M059J (cell line): Measurements from ENCODE around the gene RBM39. TPM values are rescaled to one million over a fixed set of nuclear protein-coding genes. Genes with fewer than 3 reads are reported as not detected.
A peak's percentile ranks its signal among the peaks of the same experiment; 100 is the strongest.
"Not testable (repeated sequence)": the region's sequence is repeated elsewhere in the genome, so short reads cannot be mapped to it uniquely, and the experiment has no call there.

Experiments used
- DNase-seq: peaks from one replicate; pipeline ENCODE4 v3.0.0-alpha.2; 2012; ENCODE audit warnings: low read depth
- total RNA-seq: library from RNA; depleted of rRNA; stranded (reverse); fragments of >200 nt; shearing (Covaris generic); gene quantifications from 2 replicates; pipeline ENCODE4 v1.2.3, GENCODE V29; 2014; rRNA removed

Gene RBM39
- 139 and 201 TPM in 2 replicates for total RNA-seq

DNA sequence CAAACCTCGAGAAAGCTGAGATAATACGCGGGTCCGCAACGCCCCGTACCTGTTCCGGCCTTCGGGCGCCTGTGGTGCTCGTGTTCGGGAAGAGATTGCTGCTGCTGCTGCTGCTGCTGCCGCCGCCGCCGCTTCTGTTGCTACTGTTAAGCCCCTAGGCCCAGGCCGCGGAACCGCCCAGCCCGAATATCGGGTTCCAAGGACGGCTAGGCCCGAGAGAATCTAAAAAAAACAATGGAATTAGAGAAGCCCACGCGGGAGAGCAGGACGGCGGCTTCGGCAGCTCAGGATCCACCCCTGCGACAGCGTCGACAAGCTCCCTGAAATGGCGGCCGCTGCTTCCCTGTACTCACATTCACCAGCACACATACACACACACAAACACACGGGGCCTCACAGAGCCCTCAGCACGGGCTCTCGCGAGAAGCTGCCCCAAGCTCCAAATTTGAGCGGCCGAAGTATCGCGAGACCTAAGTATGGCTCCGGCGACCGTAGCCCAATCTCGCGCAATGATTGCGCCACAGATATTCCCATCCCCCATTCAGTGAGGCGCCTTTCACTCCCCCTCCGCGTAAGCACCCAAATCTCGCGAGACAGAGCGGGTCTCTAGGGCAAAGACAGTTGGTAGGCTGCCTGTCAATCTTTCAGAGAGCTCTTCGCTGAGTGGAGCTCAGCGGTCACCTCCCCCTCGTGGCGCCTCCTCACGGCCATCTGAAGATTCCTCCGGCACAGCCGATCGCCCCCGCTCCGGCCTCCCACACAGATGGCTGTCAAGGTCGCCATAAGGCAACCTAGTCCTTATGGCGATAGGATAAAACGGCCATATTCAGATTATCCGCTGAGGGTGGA lies at the start of gene RBM39:
Gene RBM39, minus strand, starts transcription at position 369 of the 849 bp plus-strand sequence. CDS start 1,386 bp downstream, outside the sequence.
- peak; percentile 100 for DNase-seq

DNA sequence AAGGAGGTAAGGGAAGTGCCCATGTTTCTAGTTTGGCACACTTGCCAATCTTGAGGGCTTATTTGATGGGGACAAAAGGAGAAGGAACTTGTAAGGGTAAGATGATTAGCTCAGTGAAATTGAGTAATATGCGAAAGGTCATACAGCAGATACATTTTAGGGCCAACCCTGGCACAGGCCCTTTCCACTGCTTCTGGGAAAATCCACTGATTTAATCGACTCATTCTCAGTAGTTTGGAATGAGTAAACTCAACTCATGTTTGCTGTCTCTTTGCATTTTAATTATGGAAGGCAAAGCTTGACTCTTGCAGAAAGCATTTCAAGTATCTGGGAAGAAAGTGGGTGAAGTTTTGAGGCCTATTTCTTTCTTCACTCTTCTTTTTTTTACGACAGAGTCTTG lies 49.8 kb upstream of the RBM39 start:
- peak; percentile 90 for DNase-seq

DNA sequence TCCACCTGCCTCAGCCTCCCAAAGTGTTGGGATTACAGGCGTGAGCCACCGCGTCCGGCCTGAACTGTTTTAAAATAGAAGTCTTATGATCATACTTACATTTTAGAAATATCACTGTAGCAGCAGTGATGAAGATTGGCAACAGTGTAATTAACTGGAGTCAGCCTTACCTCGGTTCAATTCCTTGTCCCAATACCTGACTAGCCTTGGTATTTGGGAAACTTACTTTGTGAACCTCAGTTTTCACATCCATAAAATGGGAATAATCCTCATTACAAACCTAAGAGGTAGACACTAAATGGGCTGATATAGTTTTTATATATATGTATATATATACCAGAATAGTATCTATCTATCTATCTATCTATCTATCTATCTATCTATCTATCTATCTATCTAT lies 49.0 kb upstream of the RBM39 start:
- DNase-seq: no peak

DNA sequence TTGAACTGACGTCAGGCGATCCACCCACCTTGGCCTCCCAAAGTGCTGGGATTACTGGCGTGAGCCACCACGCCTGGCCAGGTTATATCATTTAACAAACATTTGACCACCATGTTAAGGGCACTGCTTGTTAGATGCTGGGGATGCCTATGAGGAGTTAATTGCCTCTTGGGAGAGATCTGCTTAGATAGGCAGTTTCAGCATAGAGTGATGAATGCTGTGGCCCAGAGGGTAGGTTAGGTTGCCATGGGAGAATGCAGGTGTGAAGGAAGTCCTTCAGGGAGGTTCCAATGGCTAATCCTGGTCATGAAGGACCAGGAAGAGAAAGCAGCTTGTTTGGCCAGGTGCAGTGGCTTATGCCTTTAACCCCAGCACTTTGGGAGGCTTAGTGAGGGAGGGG lies 46.7 kb upstream of the RBM39 start:
- peak; percentile 36 for DNase-seq

DNA sequence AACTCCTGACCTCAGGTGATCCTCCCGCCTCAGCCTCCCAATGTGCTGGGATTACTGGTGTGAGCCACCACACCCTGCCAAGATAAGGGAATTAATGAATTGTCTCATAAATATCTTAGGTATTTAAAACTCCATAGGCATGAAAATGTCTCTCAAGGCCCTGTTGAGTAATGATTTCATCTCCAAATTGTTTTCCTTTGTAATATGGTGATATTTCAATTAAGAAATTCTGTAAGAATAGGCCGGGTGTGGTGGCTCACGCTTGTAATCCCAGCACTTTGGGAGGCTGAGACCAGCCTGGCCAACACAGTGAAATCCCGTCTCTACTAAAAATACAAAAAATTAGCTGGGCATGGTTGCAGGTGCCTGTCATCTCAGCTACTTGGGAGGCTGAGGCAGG lies 43.5 kb upstream of the RBM39 start:
- not testable (repeated sequence) for DNase-seq

DNA sequence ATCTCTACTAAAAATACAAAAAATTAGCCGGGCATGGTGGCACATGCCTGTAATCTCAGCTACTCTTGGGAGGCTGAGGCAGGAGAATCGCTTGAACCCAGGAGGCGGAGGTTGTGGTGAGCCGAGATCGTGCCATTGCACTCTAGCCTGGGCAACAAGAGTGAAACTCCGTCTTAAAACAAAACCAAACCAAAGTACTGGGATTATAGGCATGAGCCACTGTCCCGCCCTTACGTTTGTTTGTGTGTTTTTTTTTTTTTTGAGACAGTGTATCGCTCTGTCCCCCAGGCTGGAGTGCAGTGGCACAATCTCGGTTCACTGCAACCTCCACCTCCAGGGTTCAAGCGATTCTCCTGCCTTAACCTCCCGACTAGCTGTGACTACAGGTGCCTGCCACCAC lies 41.8 kb upstream of the RBM39 start:
- not testable (repeated sequence) for DNase-seq

DNA sequence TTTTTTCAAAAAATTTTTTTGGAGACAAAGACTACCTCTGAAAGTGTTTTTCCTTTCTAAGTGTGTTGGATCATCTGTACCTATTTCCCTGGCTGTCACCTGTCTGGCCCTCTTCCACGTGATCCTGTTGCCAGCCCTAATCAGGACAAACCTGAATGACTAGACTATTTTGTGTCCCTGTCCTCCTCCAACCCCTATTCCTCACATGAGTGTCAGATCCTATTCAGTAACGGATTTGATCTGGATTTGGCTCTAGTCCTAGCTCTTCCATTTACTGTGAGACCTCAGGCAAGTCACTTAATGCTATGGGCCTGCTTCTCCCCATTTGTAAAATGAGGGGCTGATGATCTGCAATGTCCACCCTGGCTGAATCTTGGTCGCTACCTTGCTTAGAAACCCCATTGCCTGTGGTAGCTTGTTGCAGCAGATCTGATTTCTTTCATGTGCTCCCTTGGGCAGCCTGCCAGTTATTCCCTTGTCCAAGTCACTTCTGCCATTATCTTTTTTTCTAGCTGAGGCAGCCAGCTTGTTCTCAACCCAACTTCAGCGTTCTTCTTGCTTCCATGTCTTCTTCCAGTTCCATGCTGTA lies 34.5 kb upstream of the RBM39 start:
- peak; percentile 53 for DNase-seq

DNA sequence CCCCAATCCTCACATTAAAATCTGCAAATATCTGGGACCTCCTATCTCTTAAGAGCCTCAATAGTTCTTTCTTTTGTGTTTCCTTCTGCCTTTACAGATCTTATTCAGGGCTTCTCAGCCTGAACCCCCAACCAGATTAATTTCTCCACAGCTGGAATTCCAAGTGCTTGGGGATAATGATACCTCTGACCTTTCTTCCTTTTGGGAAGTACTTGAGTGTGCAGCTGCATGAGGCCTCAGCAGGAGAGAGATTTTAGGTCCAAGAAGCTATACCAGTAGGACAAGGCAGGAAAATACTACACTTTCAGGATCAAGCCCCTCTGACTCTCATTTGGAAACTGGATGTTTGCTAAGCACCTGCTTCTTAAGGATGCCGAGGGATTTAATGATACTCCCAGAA lies 32.3 kb upstream of the RBM39 start:
- no peak for DNase-seq

DNA sequence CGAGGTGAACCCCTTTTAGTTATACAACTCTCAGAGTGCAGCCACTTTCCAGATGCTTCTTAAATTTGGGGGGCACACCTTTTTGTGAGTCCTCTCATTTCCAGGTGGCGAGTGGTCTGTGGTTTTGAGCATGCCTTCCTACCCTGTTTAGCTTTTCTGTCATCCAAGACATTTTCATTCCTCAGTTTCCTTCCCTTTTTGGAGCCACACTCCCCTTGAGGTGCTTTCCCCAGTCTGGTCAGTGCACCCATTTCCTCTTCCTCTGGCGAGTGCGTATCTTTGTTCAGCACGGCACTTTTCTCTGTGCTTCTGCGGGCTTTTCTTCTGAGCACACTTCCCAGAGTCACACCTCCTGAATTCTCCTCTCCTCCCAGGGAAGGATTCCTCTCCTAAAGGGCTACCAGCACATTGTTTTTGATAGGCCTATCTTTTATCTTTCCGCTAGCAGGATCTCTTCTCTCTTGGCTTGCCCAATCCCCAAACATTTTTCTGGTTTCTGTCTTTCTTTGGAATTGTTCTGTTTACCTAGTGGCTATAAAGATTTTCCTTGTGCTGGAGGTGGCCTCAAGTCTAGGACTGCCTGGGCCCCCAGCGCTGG lies 31.2 kb upstream of the RBM39 start:
- DNase-seq: no peak

DNA sequence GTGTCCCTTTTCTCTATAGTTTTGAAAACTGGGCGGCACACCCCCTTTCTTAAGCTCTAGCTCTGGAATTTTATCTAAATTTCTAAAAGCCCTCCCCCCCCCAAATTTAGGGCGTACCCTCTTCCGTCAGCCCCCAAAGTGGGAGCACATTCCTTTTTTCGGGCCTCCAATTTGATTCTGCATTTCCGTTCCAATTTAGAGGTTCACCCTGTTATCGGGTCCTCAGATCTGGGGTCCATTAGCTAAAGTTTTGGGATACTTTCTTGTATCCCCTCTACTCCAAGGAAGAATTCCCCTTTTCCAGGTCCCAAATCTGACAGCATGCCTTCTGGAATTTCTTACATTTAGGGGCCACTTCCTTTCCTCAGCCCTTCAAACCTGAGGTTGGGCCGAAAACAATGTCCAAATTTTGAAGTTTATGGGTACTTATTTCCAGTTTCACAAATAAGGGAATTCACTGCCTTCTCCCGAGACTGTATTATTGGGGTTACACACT lies 30.6 kb upstream of the RBM39 start:
- DNase-seq: no peak

DNA sequence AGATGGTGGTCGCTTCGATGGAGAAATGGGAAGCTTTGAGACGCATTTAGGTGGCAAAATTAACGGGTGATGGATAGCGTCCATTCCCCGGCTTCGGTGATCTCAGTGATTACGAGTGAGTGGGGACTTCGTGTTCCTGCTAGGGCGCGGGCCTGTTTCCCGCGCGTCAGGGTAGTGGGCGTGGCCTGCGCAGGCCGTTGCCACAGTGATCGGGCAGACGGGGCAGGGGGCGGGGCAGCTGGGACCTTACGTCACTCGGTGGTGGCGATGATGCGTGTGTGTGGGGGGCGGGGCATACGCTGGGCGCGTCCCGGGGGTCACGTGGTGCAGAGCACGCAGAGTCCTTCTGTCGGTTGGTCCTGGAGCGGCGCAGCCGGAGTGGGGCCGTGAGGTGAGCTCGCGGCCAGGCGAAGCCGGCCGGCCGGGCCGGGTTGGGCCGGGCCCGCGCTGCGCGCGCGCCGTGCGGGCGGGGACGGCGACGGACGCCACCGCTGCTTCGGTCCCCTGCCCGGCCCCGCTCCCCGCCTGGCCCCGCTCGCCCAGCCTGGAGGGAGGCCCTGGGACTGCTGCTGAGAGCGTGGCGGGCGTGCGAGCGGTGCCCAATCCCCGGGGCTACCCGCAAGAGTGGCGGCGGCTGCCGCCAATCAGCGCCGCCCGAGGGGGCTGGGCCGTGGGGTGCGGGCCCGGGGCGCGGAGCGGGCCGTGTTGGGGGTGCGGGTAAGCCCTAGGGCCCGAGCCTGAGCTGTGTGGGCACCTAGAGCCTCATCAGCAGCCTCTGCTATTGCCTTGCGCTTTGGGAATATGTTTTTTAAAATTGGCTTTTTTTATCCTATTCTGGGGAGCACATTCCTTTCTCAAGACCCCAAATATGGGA lies 29.9 kb upstream of the RBM39 start, which contains the start of gene PHF20:
Gene PHF20, plus strand, starts transcription at position 327 of the 874 bp plus-strand sequence. CDS start 29,508 bp downstream, outside the sequence.
- peak; percentile 96 for DNase-seq

DNA sequence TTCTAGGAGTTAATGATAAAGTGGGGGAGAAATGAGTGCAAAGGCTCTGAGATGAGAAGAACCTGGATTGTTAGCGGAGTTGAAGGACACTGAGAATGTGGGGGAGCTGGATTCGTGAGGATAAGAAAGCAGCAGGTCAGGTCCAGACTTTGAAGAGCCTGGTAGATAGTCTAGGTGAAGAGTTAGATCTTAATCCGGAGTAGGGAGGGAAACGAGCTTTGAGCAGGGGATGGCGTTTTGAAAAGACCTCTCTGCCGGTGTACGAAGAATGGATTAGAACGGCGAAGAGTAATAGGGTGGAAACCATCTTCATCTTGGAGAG lies 29.3 kb upstream of the RBM39 start:
- no peak for DNase-seq

DNA sequence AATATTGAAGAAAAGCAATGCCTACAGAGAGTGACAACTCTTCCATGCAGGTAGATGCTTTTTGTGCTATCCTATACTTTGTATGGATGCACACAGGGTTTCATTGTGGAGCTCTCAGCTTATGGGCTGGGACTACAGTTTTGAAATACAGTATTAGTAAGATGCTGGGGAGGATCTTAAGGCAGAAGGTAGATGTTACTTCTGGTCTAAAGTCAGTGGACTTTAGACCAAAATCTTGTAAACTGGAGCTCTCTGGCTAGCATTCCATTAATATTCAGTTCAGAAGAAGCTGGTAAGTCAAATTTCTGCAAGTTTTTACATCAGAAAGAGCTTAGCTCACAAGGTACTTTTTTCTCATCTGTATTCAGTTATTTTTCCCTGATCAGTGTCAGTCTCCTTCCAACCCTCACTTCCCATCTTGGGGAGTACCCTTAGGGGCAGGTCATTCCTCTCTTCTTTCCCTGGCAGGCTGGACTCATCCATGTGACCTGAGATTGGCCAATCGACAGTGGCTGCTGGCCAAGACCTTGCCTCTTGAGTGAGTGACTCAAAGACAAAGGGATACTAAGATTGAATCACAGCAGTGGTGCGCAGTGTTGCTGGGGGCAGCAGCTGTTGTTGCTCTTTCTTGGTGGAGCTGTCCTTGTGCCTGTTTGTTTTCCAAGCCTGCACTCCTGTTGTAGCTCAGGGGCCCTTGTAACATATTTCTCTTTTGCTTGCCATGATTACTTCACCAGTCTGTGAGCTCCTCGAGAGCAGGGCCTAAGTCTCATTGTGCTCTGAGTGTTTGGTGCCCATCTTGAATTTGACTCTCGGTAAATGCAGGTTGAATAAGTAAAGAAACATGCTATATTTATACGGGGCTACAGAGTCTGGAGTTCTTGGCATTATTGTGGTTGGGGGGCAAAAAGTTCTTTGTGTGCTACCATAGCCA lies 26.9 kb upstream of the RBM39 start:
- DNase-seq: peak; percentile 99

DNA sequence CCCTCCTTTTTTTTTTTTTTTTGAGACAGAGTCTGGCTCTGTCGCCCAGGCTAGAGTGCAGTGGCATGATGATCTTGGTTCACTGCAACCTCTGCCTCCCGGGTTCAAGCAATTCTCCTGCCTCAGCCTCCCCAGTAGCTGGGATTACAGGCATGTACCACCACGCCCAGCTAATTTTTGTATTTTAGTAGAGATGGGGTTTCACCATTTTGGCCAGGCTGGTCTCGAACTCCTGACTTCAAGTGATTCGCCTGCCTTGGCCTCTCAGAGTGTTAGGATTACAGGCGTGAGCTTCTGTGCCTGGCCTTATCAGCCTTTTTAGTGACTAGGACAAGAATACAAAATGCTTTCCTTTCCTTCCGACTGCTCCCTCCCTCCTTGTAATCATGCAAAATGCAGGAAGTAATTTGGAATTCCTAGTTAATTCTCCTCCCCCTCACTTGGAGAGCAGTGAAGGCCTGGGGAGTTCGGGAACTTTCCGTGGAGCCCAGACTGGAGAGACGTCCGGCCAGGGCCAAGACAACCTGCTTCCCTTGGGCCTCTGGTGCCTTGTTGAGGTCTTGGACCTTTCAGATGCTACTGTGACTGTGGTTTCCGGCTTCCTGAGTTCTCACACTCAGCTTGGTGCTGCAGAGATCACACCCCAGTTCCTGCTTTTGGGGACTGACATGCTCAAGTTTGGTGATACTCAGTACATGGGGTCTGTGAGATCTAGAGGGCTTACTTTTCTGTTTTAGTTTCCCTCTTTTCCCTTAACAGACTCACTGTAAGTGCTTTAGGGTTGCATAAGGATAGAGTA lies 25.8 kb upstream of the RBM39 start:
- DNase-seq: peak; percentile 59

DNA sequence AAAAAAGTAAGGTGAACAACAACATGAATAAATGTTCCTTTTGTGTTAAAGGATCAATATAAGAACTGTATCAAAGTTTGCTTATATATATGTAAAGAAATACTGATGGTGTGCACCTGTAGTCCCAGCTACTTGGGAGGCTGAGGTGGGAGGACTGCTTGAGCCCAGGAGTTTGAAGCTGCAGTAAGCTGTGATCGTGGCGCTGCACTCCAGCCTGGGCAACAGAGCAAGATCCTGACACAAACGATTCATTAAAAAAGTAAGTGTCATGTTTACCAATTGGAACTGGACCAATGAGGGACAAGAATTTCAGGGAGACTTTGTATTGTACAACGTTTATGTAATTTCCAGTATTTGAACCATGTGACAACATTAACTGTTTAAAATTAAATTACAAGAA lies 24.8 kb upstream of the RBM39 start:
- DNase-seq: no peak

DNA sequence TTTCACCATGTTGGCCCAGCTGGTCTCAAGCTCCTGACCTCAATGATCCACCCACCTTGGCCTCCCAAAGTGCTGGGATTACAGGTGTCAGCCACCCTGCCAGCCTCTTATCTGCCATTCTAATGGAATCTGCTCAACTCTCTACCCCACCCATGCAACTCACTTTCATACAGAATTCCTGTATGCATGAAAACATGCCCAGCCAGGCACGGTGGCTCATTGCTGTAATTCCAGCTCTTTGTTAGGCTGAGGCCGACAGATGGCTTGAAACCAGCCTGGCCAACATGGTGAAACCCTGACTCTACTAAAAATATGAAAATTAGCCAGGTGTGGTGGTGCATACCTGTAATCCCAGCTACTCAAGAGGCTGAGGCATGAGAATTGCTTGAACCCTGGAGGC lies 22.9 kb upstream of the RBM39 start:
- not testable (repeated sequence) for DNase-seq

DNA sequence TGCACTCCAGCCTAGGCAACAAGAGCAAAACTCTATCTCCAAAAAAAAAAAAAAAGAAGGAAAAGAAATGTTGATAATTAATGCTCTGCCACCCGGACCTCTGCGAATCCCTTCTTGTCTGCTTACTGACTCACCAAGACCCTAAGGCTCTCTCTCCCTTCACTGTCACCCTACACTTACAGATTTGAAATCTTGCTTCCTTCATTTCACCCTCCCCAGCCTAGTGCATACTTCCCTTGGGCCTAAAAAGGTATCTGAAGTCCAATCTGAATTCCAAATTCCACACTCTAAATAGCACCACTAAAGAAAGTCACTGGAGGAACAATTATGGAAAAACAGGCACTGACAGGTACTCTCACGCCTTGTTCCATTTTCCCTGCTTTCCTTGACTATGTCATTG lies 20.4 kb upstream of the RBM39 start:
- no peak for DNase-seq

DNA sequence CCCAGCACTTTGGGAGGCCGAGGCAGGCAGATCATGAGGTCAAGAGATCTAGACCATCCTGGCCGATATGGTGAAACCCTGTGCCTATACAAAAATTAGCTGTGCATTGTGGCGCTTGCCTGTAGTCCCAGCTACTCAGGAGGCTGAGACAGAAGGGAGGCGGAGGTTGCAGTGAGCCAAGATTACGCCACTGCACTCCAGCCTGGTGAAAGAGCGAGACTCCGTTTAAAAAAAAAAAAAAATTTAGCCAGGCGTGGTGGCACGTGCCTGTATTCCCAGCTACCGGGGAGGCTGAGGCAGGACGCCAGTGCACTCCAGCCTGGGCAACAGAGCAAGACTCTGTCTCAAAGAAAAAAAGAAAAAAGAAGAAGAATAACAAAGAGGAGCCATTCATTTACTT lies 19.5 kb upstream of the RBM39 start:
- DNase-seq: not testable (repeated sequence)

DNA sequence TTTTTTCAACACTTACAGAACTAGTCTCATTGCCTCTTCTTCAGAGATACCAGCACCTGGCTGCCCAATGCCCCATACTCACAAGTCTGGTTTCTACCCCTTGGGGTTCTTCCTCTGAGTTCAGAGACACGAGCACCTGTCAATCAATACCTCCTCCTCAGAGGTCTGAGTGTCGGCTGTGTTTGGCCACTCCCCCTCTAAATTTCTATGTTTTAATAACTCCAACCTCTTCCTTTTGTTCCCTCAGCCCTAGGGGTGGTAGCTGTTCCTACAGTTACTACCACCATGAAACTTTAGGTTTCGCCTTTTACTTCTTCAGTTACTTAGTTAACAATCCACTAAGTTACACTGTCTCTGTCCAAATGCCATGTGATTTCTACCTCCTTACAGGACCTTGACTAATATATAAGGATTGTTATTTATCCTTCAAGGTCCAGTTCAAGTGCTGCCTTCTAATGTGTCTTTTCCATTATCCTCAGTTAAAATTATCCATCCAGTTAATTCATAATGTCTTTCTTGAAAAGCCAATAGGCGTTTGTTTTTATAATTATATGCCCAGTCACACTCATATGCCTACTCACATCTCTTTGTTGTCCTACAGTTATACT lies 15.1 kb upstream of the RBM39 start:
- DNase-seq: peak; percentile 40
